ENCODE results near the gene DARS1. TPM values are rescaled to one million over a fixed set of nuclear protein-coding genes. Genes with fewer than 3 reads are reported as not detected.

The DARS1 gene
- total and polyA plus RNA-seq, 2 of the 13 experiments (the other 11 are each of a cell fraction or from before 2014, with no cell fraction given), result 149 to 230 TPM

DNA sequence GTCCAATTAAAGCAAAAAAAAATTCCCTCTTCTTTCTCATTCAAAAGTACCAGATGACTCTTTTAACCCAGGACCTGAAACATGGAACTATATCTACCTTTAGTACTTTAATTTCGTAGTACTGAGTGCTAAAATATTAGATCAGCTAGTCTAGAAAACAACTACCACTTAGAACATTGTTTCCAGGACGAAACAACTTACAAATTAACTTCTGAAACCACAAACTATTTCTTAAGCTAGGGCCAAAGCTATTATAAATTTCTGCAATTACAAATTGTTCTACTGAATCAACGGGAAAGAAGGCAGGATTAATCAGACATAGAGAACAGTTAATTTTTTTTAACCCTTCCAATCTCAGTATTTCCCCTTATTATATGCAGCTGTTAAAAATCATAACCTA, 39.9 kb downstream of the DARS1 start:
- no peak for FAIRE-seq
- POLR2A ChIA-PET, result no interaction called here
- peaks cover 5 to 31% of the 10 kb centered on the region in 2 experiments; a peak in 4 of 5 replicates for H3K36me3 ChIP-seq (replicated peaks in 1 of 2; ENCODE audit: control insufficient read depth in 1 of 2, insufficient read depth in 2 of 2, low read length in 2 of 2)
- CTCF ChIA-PET (ENCODE audit: low intra/inter-chr PET ratio, low total read pairs), result no interaction called here
- H4K20me1 ChIP-seq (ENCODE audit: insufficient read depth, low read length), result peaks cover 19% of the 10 kb centered on the region
- WGBS (ENCODE audit: low lambda C conversion rate), result 94% methylated on average over 3 of the region's 3 CpGs
- TF ChIP-seq KLF9 (CRISPR knock-in tag; IDR thresholded peaks at IDR 0.05; ENCODE audit: low read depth) (no peak), PITX1 (CRISPR knock-in tag; IDR thresholded peaks at IDR 0.05) (no peak), PCBP1 (IDR thresholded peaks at IDR 0.05; ENCODE audit: borderline replicate concordance, low read depth, low read length) (no peak), HNRNPUL1 (IDR thresholded peaks at IDR 0.05; ENCODE audit: low read depth, low read length) (no peak), ZNF577 (CRISPR knock-in tag; IDR thresholded peaks at IDR 0.05; ENCODE audit: borderline replicate concordance, low read depth) (no peak), MYC (CRISPR knock-in tag; IDR thresholded peaks at IDR 0.05; ENCODE audit: borderline replicate concordance) (no peak), FOSL1 (CRISPR knock-in tag; IDR thresholded peaks at IDR 0.05; ENCODE audit: borderline replicate concordance) (no peak), ZNF333 (CRISPR knock-in tag; IDR thresholded peaks at IDR 0.05; ENCODE audit: borderline replicate concordance) (no peak)
- TF ChIP-seq, protein P1, sequence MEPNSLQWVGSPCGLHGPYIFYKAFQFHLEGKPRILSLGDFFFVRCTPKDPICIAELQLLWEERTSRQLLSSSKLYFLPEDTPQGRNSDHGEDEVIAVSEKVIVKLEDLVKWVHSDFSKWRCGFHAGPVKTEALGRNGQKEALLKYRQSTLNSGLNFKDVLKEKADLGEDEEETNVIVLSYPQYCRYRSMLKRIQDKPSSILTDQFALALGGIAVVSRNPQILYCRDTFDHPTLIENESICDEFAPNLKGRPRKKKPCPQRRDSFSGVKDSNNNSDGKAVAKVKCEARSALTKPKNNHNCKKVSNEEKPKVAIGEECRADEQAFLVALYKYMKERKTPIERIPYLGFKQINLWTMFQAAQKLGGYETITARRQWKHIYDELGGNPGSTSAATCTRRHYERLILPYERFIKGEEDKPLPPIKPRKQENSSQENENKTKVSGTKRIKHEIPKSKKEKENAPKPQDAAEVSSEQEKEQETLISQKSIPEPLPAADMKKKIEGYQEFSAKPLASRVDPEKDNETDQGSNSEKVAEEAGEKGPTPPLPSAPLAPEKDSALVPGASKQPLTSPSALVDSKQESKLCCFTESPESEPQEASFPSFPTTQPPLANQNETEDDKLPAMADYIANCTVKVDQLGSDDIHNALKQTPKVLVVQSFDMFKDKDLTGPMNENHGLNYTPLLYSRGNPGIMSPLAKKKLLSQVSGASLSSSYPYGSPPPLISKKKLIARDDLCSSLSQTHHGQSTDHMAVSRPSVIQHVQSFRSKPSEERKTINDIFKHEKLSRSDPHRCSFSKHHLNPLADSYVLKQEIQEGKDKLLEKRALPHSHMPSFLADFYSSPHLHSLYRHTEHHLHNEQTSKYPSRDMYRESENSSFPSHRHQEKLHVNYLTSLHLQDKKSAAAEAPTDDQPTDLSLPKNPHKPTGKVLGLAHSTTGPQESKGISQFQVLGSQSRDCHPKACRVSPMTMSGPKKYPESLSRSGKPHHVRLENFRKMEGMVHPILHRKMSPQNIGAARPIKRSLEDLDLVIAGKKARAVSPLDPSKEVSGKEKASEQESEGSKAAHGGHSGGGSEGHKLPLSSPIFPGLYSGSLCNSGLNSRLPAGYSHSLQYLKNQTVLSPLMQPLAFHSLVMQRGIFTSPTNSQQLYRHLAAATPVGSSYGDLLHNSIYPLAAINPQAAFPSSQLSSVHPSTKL (CRISPR knock-in tag; IDR thresholded peaks at IDR 0.05), result no peak
- TF ChIP-seq, protein P2, sequence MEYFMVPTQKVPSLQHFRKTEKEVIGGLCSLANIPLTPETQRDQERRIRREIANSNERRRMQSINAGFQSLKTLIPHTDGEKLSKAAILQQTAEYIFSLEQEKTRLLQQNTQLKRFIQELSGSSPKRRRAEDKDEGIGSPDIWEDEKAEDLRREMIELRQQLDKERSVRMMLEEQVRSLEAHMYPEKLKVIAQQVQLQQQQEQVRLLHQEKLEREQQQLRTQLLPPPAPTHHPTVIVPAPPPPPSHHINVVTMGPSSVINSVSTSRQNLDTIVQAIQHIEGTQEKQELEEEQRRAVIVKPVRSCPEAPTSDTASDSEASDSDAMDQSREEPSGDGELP (IDR thresholded peaks at IDR 0.05; ENCODE audit: borderline replicate concordance, low read depth), result no peak
- no peak overlapping the region for H3K4me2 ChIP-seq (ENCODE audit: low read depth, low read length)
- intact Hi-C loops (cut with micrococcal nuclease; ENCODE audit: unreplicated experiment) (no loop called here), in situ Hi-C loops (cut with HindIII; ENCODE audit: extremely low pct_ligation_motif_present, low pct_unique_long_range_greater_than_20kb) (no loop called here)
- no peak overlapping the region for H3K4me3 ChIP-seq (replicated peaks in 1 of 3; ENCODE audit: insufficient read depth in 1 of 3, low read depth in 2 of 3, low read length in 3 of 3)
- peaks cover 54% of the 10 kb centered on the region for H3K79me2 ChIP-seq (ENCODE audit: insufficient read depth, low read length)
- no peaks in the 10 kb centered on the region for H3K9me3 ChIP-seq (ENCODE audit: low read length)
- no peak for DNase-seq (ENCODE audit: low spot score)
- BruUV-seq (replicated peaks), result no TSS peak
- H3K27me3 ChIP-seq (ENCODE audit: control insufficient read depth in 1 of 2, insufficient read depth in 2 of 2, low read length in 2 of 2), result no peaks in the 10 kb centered on the region
- no peaks in the 10 kb centered on the region; the same call in 1 of the 2 replicates for H3K4me1 ChIP-seq (ENCODE audit: insufficient read depth, low read length)
- ATAC-seq, result no peak
- no peak overlapping the region for H3K9ac ChIP-seq (ENCODE audit: insufficient read depth, low read depth, low read length)
- no peak overlapping the region for H2AFZ ChIP-seq (ENCODE audit: low read length)
- no peak overlapping the region for H3K27ac ChIP-seq (ENCODE audit: extremely low read length, insufficient read depth, low read length)
